Activated CD4-positive, alpha-beta memory T cell treated with anti-CD3 and anti-CD28 coated beads for 36 hours (primary cell): ENCODE data around the gene PAX5. TPM values are rescaled to one million over a fixed set of nuclear protein-coding genes. Genes with fewer than 3 reads are reported as not detected.

ENCODE experiments used
- CTCF ChIA-PET: fragments of 350-600 bp; sonication (Branson Sonifier 250); formaldehyde crosslinking; loops from one replicate; lab custom pipeline; 2021; ENCODE audit warnings: antibody characterized with exemption, inconsistent platforms; lab: Charles Lee
- POLR2A ChIA-PET: fragments of 350-600 bp; sonication (Branson Sonifier 250); formaldehyde crosslinking; loops from one replicate; lab custom pipeline; 2021; ENCODE audit warnings: antibody characterized with exemption; lab: Charles Lee
- DNase-seq: peaks from one replicate; pipeline ENCODE4 v3.0.0-alpha.2; 2020
- H3K27ac Mint-ChIP-seq: one replicate; pipeline ENCODE4 v1.8.0; 2021; ENCODE audit warnings: mixed read lengths
- H3K27me3 Mint-ChIP-seq: one replicate; pipeline ENCODE4 v1.8.0; 2021; ENCODE audit warnings: mixed read lengths
- H3K36me3 Mint-ChIP-seq: one replicate; pipeline ENCODE4 v1.8.0; 2021; ENCODE audit warnings: mixed read lengths
- H3K4me1 Mint-ChIP-seq: one replicate; pipeline ENCODE4 v1.8.0; 2021; ENCODE audit warnings: low read depth, mixed read lengths
- H3K4me3 Mint-ChIP-seq: one replicate; pipeline ENCODE4 v1.8.0; 2021; ENCODE audit warnings: mild to moderate bottlenecking, mixed read lengths
- H3K9me3 Mint-ChIP-seq: one replicate; pipeline ENCODE4 v1.8.0; 2021; ENCODE audit warnings: mixed read lengths
- intact Hi-C: fragments of 100-400 bp; cut with micrococcal nuclease; formaldehyde crosslinking; loops from one replicate; pipeline ENCODE4 v1.15.1; 2023
- total RNA-seq, 2 experiments: library from RNA; stranded (reverse); gene quantifications; one replicate each; pipeline ENCODE4 v1.2.3, GENCODE V29; 2021

Gene PAX5
- total RNA-seq, 2 experiments from 2014 or later = 0.12 to 0.15 TPM

- Mint-ChIP-seq H3K36me3 (no peaks in the 10 kb centered on the region), H3K27ac (no peak overlapping the region), H3K4me1 (peaks cover 15% of the 10 kb centered on the region), H3K9me3 (peaks cover 3% of the 10 kb centered on the region), H3K4me3 (no peak overlapping the region), H3K27me3 (peaks cover 6% of the 10 kb centered on the region)
- ChIA-PET CTCF (no interaction called here), POLR2A (no interaction called here)
- intact Hi-C loops = no loop called here
- DNase-seq = no peak
Observed at GRCh38 chr9:36933676-36934215, 100.3 kb downstream of the PAX5 start.

GRCh38 chr9:36932198-36932597 is 101.9 kb downstream of the PAX5 start:
- DNase-seq = no peak
- H3K27ac Mint-ChIP-seq = no peak overlapping the region
- peaks cover 6% of the 10 kb centered on the region for H3K27me3 Mint-ChIP-seq
- no peak overlapping the region for H3K4me3 Mint-ChIP-seq
- intact Hi-C loops = no loop called here
- ChIA-PET CTCF (no interaction called here), POLR2A (no interaction called here)
- peaks cover 3% of the 10 kb centered on the region for H3K9me3 Mint-ChIP-seq
- H3K4me1 Mint-ChIP-seq = peaks cover 23% of the 10 kb centered on the region
- no peaks in the 10 kb centered on the region for H3K36me3 Mint-ChIP-seq

- Mint-ChIP-seq H3K9me3 (peaks cover 3% of the 10 kb centered on the region), H3K36me3 (no peaks in the 10 kb centered on the region), H3K27me3 (peaks cover 7% of the 10 kb centered on the region), H3K4me3 (no peak overlapping the region), H3K27ac (no peak overlapping the region), H3K4me1 (peaks cover 23% of the 10 kb centered on the region)
- ChIA-PET POLR2A (no interaction called here), CTCF (no interaction called here)
- DNase-seq = no peak
- intact Hi-C loops = no loop called here
Observed at GRCh38 chr9:36930941-36931340, 103.1 kb downstream of the PAX5 start.

- no peak overlapping the region for H3K4me3 Mint-ChIP-seq
- intact Hi-C loops = loop anchor here (2.0 kb wide), 1 partner anchor 479 kb away; no protein-coding TSS in a partner anchor
- H3K9me3 Mint-ChIP-seq = peaks cover 3% of the 10 kb centered on the region
- no peak for DNase-seq
- H3K27ac Mint-ChIP-seq = peak overlapping the region; percentile 82
- H3K36me3 Mint-ChIP-seq = no peaks in the 10 kb centered on the region
- peaks cover 10% of the 10 kb centered on the region for H3K27me3 Mint-ChIP-seq
- peaks cover 22% of the 10 kb centered on the region for H3K4me1 Mint-ChIP-seq
- POLR2A ChIA-PET = interaction anchor here (0.7 kb wide), 1 partner anchor 582 kb away, joined by 4 read pairs; no protein-coding TSS in a partner anchor
- CTCF ChIA-PET = interaction anchor here (0.7 kb wide), 1 partner anchor 62 kb away, joined by 3 read pairs; no protein-coding TSS in a partner anchor
Observed at GRCh38 chr9:36929350-36929675, 104.8 kb downstream of the PAX5 start.

GRCh38 chr9:36928670-36929349 is 105.3 kb downstream of the PAX5 start:
- H3K9me3 Mint-ChIP-seq = peaks cover 3% of the 10 kb centered on the region
- H3K27me3 Mint-ChIP-seq = peaks cover 10% of the 10 kb centered on the region
- H3K36me3 Mint-ChIP-seq = no peaks in the 10 kb centered on the region
- DNase-seq = peak; percentile 65
- ChIA-PET CTCF (no interaction called here), POLR2A (no interaction called here)
- peaks cover 28% of the 10 kb centered on the region for H3K4me1 Mint-ChIP-seq
- peak overlapping the region; percentile 82 for H3K27ac Mint-ChIP-seq
- intact Hi-C loops = loop anchor here (2.0 kb wide), 1 partner anchor 480 kb away; no protein-coding TSS in a partner anchor
- no peak overlapping the region for H3K4me3 Mint-ChIP-seq

GRCh38 chr9:36928210-36928609 is 105.9 kb downstream of the PAX5 start:
- Mint-ChIP-seq H3K9me3 (peaks cover 3% of the 10 kb centered on the region), H3K4me3 (no peak overlapping the region), H3K36me3 (no peaks in the 10 kb centered on the region), H3K27ac (peak overlapping the region; percentile 14), H3K4me1 (peaks cover 34% of the 10 kb centered on the region), H3K27me3 (peaks cover 12% of the 10 kb centered on the region)
- intact Hi-C loops = loop anchor here (2.0 kb wide), 1 partner anchor 481 kb away; no protein-coding TSS in a partner anchor
- CTCF ChIA-PET = no interaction called here
- POLR2A ChIA-PET = no interaction called here
- DNase-seq = no peak

- intact Hi-C loops = no loop called here
Observed at GRCh38 chr9:36924757-36925432, 109.2 kb downstream of the PAX5 start.

GRCh38 chr9:36924071-36924470 is 110.0 kb downstream of the PAX5 start:
- intact Hi-C loops = no loop called here
- Mint-ChIP-seq H3K27ac (no peak overlapping the region), H3K9me3 (no peaks in the 10 kb centered on the region)

More at GRCh38 chr9:36924757-36925432, 109.2 kb downstream of the PAX5 start:
- ChIA-PET CTCF (no interaction called here), POLR2A (no interaction called here)
- peaks cover 25% of the 10 kb centered on the region for H3K27me3 Mint-ChIP-seq
- no peak overlapping the region for H3K27ac Mint-ChIP-seq
- H3K36me3 Mint-ChIP-seq = no peaks in the 10 kb centered on the region
- H3K4me3 Mint-ChIP-seq = no peak overlapping the region
- no peaks in the 10 kb centered on the region for H3K9me3 Mint-ChIP-seq
- peaks cover 39% of the 10 kb centered on the region for H3K4me1 Mint-ChIP-seq
- DNase-seq = no peak

GRCh38 chr9:36923025-36923625 is 110.9 kb downstream of the PAX5 start:
- ChIA-PET POLR2A (no interaction called here), CTCF (interaction anchor here (1.0 kb wide), 1 partner anchor 50 kb away, joined by 3 read pairs; no protein-coding TSS in a partner anchor)
- H3K27ac Mint-ChIP-seq = no peak overlapping the region
- intact Hi-C loops = no loop called here
- H3K9me3 Mint-ChIP-seq = no peaks in the 10 kb centered on the region
- no peak overlapping the region for H3K4me3 Mint-ChIP-seq
- peaks cover 25% of the 10 kb centered on the region for H3K27me3 Mint-ChIP-seq
- no peak for DNase-seq
- peaks cover 21% of the 10 kb centered on the region for H3K4me1 Mint-ChIP-seq
- H3K36me3 Mint-ChIP-seq = no peaks in the 10 kb centered on the region

More at GRCh38 chr9:36924071-36924470, 110.0 kb downstream of the PAX5 start:
- peaks cover 30% of the 10 kb centered on the region for H3K4me1 Mint-ChIP-seq
- H3K36me3 Mint-ChIP-seq = no peaks in the 10 kb centered on the region
- H3K4me3 Mint-ChIP-seq = no peak overlapping the region
- DNase-seq = peak; percentile 44
- CTCF ChIA-PET = no interaction called here
- H3K27me3 Mint-ChIP-seq = peaks cover 25% of the 10 kb centered on the region
- POLR2A ChIA-PET = no interaction called here

- Mint-ChIP-seq H3K27me3 (peaks cover 25% of the 10 kb centered on the region), H3K36me3 (no peaks in the 10 kb centered on the region), H3K4me1 (peaks cover 19% of the 10 kb centered on the region), H3K4me3 (no peak overlapping the region), H3K27ac (no peak overlapping the region), H3K9me3 (no peaks in the 10 kb centered on the region)
- POLR2A ChIA-PET = no interaction called here
- CTCF ChIA-PET = interaction anchor here (1.0 kb wide), 1 partner anchor 50 kb away, joined by 3 read pairs; no protein-coding TSS in a partner anchor
- DNase-seq = no peak
- intact Hi-C loops = no loop called here
Observed at GRCh38 chr9:36922548-36922947, 111.5 kb downstream of the PAX5 start.

- Mint-ChIP-seq H3K27me3 (peaks cover 15% of the 10 kb centered on the region), H3K4me1 (no peaks in the 10 kb centered on the region), H3K9me3 (no peaks in the 10 kb centered on the region), H3K36me3 (no peaks in the 10 kb centered on the region), H3K4me3 (no peak overlapping the region), H3K27ac (no peak overlapping the region)
- ChIA-PET CTCF (interaction anchor here (0.8 kb wide), 1 partner anchor 41 kb away, joined by 3 read pairs; no protein-coding TSS in a partner anchor), POLR2A (no interaction called here)
- intact Hi-C loops = no loop called here
- no peak for DNase-seq
Observed at GRCh38 chr9:36914212-36914577, 119.9 kb downstream of the PAX5 start.
